HG03135 (cell line): ENCODE data around the gene FMN1.
"Not testable (repeated sequence)": the region's sequence is repeated elsewhere in the genome, so short reads cannot be mapped to it uniquely, and the experiment has no call there.

Experiments
- ATAC-seq: cut with Tn5 transposase; IDR thresholded peaks from one replicate; pipeline ENCODE4 v1.9.1; 2021; ENCODE audit warnings: mild to moderate bottlenecking, moderate library complexity; ENCODE audit not compliant: unreplicated experiment

Gene FMN1

DNA sequence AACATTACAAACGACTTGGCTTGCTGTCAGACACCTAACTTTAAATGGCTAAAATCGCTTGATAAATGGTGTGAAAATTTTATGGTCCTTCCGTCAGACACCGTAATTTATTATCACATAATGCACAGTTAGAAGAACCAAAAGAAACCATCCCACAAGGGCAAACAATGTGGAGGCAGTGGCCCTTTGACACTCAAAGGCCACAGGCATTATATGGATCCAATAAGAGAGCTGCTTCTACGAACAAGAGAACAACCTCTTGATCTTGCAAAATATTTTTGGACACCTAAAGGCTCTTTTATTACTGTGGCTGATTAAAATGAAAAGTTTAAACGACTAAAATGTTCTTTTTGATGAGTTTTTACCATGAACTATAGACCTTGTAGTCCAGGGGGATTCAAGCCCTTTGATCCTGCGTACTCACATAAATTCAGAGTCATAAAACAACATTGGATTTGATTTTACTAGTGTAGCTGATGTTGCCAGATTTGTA, 202.8 kb downstream of the FMN1 start:
- no peak for ATAC-seq

DNA sequence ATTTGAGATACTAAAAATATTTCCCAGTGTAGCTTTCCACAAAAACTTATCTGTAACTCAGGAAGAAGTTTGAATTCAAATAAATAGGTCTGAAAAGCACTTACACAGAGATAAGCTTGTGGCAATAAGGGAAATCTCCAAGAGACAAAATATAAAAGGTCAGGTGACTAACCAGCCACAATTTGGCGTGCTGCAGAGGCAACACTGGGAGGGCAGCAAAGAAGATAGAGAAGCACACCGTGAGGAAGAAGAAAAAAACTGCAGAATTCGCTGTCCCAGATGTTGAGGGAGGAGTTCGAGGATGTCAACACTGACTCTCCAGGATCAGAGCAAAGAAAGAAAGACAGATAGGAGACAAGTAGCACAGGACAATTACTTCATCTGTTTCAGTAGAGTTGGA, 204.4 kb downstream of the FMN1 start:
- ATAC-seq, result no peak

DNA sequence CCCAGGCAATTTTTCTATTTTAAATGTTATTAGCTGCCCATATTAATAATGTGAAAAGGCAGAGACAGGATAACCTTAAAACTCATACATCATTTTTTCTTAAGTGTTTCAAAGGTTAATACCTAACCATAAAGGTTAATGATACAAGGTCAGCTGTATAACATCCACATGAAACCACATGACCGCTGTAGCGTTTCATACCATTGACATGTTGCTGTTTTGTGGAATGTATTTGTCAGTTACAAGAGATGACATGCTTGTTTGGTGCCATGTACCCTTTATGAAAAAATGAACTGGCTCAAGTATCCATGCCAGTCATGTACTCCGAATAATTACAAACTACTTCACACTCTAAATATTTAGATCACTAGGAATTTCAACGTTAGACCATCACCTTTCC, 207.4 kb downstream of the FMN1 start:
- no peak for ATAC-seq

GRCh38 chr15:32986147-32986546, 208.4 kb downstream of the FMN1 start:
- ATAC-seq, result no peak

GRCh38 chr15:32983679-32984078, 210.8 kb downstream of the FMN1 start:
- ATAC-seq, result no peak

DNA sequence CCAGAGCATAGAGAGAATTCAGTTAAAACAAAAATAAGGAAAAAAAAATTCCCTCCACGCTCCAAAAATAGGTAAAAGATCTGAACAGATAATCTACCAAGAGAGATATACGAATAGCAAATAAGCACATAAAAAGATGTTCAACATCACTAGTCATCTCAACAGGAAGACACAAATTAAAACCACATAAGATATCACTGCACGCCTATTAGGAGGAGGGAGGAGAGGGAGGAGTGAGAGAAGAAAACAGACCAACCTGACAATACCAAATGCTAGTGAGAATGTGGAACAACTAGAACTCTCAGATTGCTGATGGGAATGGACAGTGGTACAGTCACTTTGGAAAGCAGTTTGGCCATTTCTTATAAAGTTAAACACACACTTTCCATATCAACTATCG, 212.5 kb downstream of the FMN1 start:
- ATAC-seq, result no peak

- ATAC-seq, result no peak
These were observed 213.0 kb downstream of the FMN1 start for GRCh38 chr15:32981536-32981935.

DNA sequence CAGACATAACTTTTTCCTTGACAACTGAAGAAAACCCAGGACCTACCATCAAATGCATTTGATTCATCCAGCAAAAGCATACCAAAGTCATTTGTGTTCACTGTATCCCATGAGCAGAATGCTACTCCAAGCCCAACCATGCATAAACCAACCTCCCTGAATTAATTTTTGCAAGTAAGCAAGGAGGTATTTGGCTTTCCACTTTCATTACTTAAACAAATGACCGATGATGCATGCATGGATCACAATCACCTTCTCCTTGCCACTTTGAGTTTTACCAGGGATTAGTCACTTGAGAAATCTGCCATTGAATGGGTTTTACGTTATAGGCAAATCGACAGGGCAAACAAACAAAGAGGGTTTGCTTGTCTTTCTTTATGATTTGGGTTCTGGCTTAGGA, 214.8 kb downstream of the FMN1 start:
- ATAC-seq, result no peak

- ATAC-seq, result no peak
These were observed 217.0 kb downstream of the FMN1 start for GRCh38 chr15:32977506-32977905.

DNA sequence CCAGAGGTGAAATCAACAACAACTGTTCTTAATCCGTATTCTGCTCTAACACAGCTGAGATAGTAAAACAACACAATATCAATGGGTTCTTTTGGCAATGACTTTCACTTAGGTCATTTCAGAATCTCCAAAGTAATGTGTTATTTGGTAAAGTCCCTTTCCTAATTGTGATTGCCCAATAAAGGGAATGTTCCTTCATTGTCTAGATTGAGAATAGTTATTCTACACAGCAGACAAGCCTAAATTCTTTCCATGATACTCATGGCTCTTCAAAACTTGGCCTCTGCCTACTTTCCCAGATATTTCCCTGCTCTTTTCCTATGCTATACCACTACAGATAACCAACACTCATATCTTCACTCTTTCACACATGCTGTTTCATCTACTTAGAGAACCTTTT, 219.8 kb downstream of the FMN1 start:
- ATAC-seq, result no peak

GRCh38 chr15:32972686-32973085, 221.8 kb downstream of the FMN1 start:
- no peak for ATAC-seq

DNA sequence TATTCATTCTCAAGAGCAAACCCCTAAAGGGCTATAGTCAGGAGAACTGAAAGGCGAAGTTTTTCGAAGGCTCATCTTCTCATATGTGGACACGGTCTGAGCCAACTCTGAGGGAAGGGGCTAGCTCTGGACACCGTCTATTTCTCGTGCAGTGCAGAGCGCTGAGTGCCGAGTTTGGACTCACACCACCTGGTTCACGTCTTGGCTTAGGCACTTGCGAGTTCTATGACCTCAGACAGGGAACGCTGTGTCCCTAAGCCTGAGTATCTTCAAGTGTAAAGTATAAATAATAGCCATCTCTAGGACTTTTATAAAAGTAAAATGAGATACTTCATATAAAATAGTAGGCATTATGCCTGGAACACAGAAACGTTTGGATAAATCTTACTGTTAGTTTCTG, 223.7 kb downstream of the FMN1 start:
- no peak for ATAC-seq

- ATAC-seq, result no peak
These were observed 227.0 kb downstream of the FMN1 start for GRCh38 chr15:32967521-32967920.

DNA sequence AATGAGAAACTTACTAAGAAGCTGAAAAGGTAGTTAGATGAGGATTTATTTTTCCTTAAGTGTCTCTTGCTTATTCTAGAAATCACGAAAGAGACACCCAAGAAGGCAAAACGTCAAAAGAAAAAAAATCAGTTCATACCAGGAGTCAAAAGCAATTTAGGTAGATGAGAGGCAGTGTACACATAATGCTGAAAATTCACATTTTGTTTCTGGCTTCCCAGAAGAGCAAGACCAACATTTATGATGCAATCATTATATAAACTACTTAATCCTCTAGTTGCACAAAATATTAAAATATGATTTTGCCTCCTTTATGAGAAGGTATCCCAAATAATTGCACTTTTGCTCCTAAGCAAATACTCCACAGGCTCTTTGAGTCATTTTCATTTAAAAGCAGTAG, 228.0 kb downstream of the FMN1 start:
- ATAC-seq, result no peak

GRCh38 chr15:32965897-32966296, 228.6 kb downstream of the FMN1 start:
- ATAC-seq, result no peak

DNA sequence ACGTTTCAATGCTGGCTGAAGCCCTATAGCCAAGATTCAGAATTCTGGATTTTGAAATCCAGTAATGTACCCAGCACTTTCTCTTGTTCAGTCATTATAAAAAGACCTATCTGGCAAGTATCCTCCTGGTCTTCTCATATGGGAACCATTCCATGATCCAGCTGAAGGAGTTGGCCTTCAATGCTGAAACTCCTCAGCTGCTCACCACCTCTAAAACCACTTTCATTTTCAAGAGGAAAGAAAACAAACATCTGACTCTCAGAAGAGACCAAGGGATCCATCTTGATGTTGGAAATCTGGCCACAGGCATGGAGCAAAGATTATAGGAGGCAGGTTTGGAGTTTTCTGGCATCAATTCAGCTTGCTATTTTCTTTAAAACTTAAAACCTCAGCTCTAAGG, 235.4 kb downstream of the FMN1 start:
- ATAC-seq, result no peak

DNA sequence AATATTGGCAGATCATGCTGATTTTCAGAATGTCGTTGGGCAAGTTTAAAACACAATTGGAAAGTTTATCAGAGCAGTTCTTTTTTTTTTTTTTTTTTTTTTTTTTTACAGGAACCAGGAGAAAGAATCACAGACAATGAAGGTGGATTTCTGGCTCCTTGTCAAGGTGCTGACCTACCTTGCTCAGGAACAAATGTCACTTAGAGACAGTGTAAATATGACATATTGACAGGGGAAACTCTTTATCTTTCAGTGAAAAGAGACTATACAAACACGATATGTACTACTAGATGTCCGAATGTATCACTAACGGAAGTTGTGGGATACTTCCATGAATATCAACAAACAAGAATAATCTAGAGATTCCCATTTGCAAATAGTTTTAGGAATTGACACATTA, 237.3 kb downstream of the FMN1 start:
- no peak for ATAC-seq

- no peak for ATAC-seq
These were observed 237.8 kb downstream of the FMN1 start for GRCh38 chr15:32956711-32957110.

- no peak for ATAC-seq
These were observed 238.5 kb downstream of the FMN1 start for GRCh38 chr15:32956006-32956405.

- ATAC-seq, result no peak
These were observed 241.0 kb downstream of the FMN1 start for GRCh38 chr15:32953533-32953910.

GRCh38 chr15:32952901-32953532, 241.5 kb downstream of the FMN1 start:
- no peak for ATAC-seq

DNA sequence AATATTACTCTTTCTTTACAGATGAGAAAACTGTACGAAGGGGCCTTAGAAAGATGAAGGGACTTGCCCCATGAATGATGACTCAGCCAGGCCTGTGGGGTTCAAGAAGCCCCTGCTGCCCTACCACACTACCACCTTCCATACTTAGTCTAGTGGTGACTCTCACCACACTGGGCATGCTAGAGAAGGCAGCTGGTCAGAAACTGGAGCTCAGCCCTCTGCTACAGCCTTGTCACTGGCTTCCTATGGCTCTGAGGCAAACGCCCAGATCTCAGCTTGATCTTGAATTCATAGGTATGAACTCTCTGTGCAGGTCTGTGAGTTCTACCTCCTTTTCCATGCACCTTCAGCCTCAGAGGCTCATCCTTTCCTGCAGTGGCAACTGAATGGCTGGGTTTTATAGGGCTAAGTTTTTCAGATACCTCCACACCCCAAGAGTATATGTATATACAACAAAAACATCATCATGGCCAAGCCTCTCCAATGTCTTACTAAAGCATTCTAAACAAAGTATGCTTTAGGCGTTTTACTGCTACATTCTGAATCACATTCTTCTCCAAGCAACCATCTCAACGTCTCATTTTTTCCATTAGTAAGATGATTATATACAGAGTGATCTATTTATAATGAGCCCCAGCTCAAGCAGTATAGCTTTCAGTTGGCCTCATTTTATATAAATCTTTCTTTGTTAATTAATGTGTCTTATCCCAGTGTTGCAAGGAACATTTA, 242.6 kb downstream of the FMN1 start:
- ATAC-seq, result no peak

DNA sequence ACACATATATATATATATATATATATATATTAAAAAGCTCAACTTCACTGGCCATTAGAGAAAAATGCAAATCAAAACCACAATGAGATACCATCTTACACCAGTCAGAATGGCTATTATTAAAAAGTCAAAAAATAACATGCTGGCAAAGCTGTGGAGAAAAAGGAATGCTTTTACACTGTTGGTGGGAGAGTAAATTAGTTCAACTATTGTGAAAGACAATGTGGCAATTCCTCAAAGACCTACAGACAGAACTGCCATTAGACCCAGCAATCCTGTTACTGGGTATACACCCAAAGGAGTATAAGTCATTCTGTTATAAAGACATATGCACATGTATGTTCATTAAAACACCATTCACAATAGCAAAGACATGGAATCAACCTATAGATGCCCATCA, 244.5 kb downstream of the FMN1 start:
- ATAC-seq, result not testable (repeated sequence)
